ENCODE results near the gene PAQR4. TPM values are rescaled to one million over a fixed set of nuclear protein-coding genes. Genes with fewer than 3 reads are reported as not detected.

The PAQR4 gene
- total and polyA plus RNA-seq, 2 experiments from 2014 or later = 4.5 to 8.3 TPM

- Histone ChIP-seq H4K20me1 (ENCODE audit: insufficient read depth, poor library complexity, severe bottlenecking) (no peaks in the 10 kb centered on the region), H3K4me3 (no peak overlapping the region), H3K4me2 (no peak overlapping the region), H3K27me3 (no peaks in the 10 kb centered on the region), H3K36me3 (replicated peaks; ENCODE audit: insufficient read depth, low read depth) (no peaks in the 10 kb centered on the region), H3K9me2 (replicated peaks; ENCODE audit: insufficient read depth) (no peaks in the 10 kb centered on the region), H3K4me1 (ENCODE audit: insufficient read depth) (no peaks in the 10 kb centered on the region), H2AFZ (no peak overlapping the region), H3K27ac (no peak overlapping the region), H3K9me3 (ENCODE audit: low read depth) (no peaks in the 10 kb centered on the region), H3K79me2 (no peaks in the 10 kb centered on the region)
- DNase-seq (ENCODE audit: low spot score) = no peak
- no peak for TF ChIP-seq EZH2phosphoT487 (IDR thresholded peaks at IDR 0.05; ENCODE audit: low read depth, severe bottlenecking, unreplicated experiment)
- no peak for TF ChIP-seq EZH2 (IDR thresholded peaks at IDR 0.05; ENCODE audit: borderline replicate concordance)
- TF ChIP-seq CTCF (IDR thresholded peaks at IDR 0.05; ENCODE audit: poor library complexity) = no peak
- WGBS (ENCODE audit: low lambda C conversion rate, missing lambda C conversion rate) = 95% methylated on average over 4 of the region's 4 CpGs
These were observed 22.5 kb upstream of the PAQR4 start for GRCh38 chr16:2946649-2947048.

GRCh38 chr16:2948807-2949704 is 20.1 kb upstream of the PAQR4 start:
- no peak for DNase-seq (ENCODE audit: low spot score)
- Histone ChIP-seq H4K20me1 (ENCODE audit: insufficient read depth, poor library complexity, severe bottlenecking) (no peaks in the 10 kb centered on the region), H2AFZ (no peak overlapping the region), H3K9me2 (replicated peaks; ENCODE audit: insufficient read depth) (no peaks in the 10 kb centered on the region), H3K79me2 (no peaks in the 10 kb centered on the region), H3K4me2 (no peak overlapping the region), H3K9me3 (ENCODE audit: low read depth) (no peaks in the 10 kb centered on the region), H3K27ac (no peak overlapping the region), H3K27me3 (no peaks in the 10 kb centered on the region), H3K4me1 (ENCODE audit: insufficient read depth) (no peaks in the 10 kb centered on the region), H3K4me3 (no peak overlapping the region), H3K36me3 (replicated peaks; ENCODE audit: insufficient read depth, low read depth) (no peaks in the 10 kb centered on the region)
- no peak for TF ChIP-seq EZH2 (IDR thresholded peaks at IDR 0.05; ENCODE audit: borderline replicate concordance)
- TF ChIP-seq EZH2phosphoT487 (IDR thresholded peaks at IDR 0.05; ENCODE audit: low read depth, severe bottlenecking, unreplicated experiment) = no peak
- no peak for TF ChIP-seq CTCF (IDR thresholded peaks at IDR 0.05; ENCODE audit: poor library complexity)
- WGBS (ENCODE audit: low lambda C conversion rate, missing lambda C conversion rate) = 95% methylated on average over 36 of the region's 36 CpGs

- Histone ChIP-seq H3K27me3 (no peaks in the 10 kb centered on the region), H3K9me2 (replicated peaks; ENCODE audit: insufficient read depth) (no peaks in the 10 kb centered on the region), H3K36me3 (replicated peaks; ENCODE audit: insufficient read depth, low read depth) (no peaks in the 10 kb centered on the region), H3K9me3 (ENCODE audit: low read depth) (no peaks in the 10 kb centered on the region), H3K4me1 (ENCODE audit: insufficient read depth) (no peaks in the 10 kb centered on the region), H3K4me3 (no peak overlapping the region), H3K79me2 (no peaks in the 10 kb centered on the region), H3K4me2 (no peak overlapping the region), H4K20me1 (ENCODE audit: insufficient read depth, poor library complexity, severe bottlenecking) (no peaks in the 10 kb centered on the region), H3K27ac (no peak overlapping the region), H2AFZ (no peak overlapping the region)
- WGBS (ENCODE audit: low lambda C conversion rate, missing lambda C conversion rate) = 95% methylated on average over 19 of the region's 19 CpGs
- no peak for TF ChIP-seq EZH2phosphoT487 (IDR thresholded peaks at IDR 0.05; ENCODE audit: low read depth, severe bottlenecking, unreplicated experiment)
- no peak for TF ChIP-seq CTCF (IDR thresholded peaks at IDR 0.05; ENCODE audit: poor library complexity)
- TF ChIP-seq EZH2 (IDR thresholded peaks at IDR 0.05; ENCODE audit: borderline replicate concordance) = no peak
- no peak for DNase-seq (ENCODE audit: low spot score)
These were observed 19.3 kb upstream of the PAQR4 start for GRCh38 chr16:2949705-2950352.
